Colonic mucosa (tissue), 4 donors: Measurements from ENCODE around the gene MAL. TPM values are rescaled to one million over a fixed set of nuclear protein-coding genes. Genes with fewer than 3 reads are reported as not detected.
"Not testable (repeated sequence)": the region's sequence is repeated elsewhere in the genome, so short reads cannot be mapped to it uniquely, and the experiment has no call there.

Experiments
- DNase-seq: peaks from one replicate; pipeline ENCODE4 v3.0.0-alpha.2; 2020
- H3K27ac ChIP-seq: fragments of 200-600 bp; one replicate; pipeline ENCODE4 v1.8.0; 2021
- H3K27me3 ChIP-seq: fragments of 200-600 bp; one replicate; pipeline ENCODE4 v1.8.0; 2021
- H3K36me3 ChIP-seq: fragments of 200-600 bp; one replicate; pipeline ENCODE4 v1.8.0; 2021
- H3K4me1 ChIP-seq: fragments of 200-600 bp; one replicate; pipeline ENCODE4 v1.8.0; 2021; ENCODE audit warnings: mild to moderate bottlenecking
- H3K4me3 ChIP-seq: fragments of 200-600 bp; one replicate; pipeline ENCODE4 v1.8.0; 2021
- H3K9ac ChIP-seq, 2 donors: one replicate each; pipeline ENCODE4 v1.7.0; 2013; ENCODE audit warnings: control low read depth in 2 of 2, low read depth in 2 of 2, low read length in 2 of 2
- H3K9me3 ChIP-seq: fragments of 200-600 bp; one replicate; pipeline ENCODE4 v1.8.0; 2021
- intact Hi-C: fragments of 100-400 bp; cut with DNase I; formaldehyde crosslinking; loops from one replicate; pipeline ENCODE4 v1.14.1; 2022
- total RNA-seq, 2 donors: library from RNA; stranded (reverse); fragmentation: NEBNext Ultra II Directional in 1 of 2; extraction: Animal tissue kit (Norgen Biotek cat#: 25700) in 1 of 2; gene quantifications; one replicate each; pipeline ENCODE4 v1.2.1, GENCODE V29; 2021
- TF ChIP-seq, protein P1 (sequence below): fragments of 200-600 bp; IDR thresholded peaks from one replicate; pipeline ENCODE4 v1.8.0; 2022; ENCODE audit warnings: antibody characterized with exemption, mild to moderate bottlenecking
- donor health status: healthy.
- donor health status: DM: no; HTN: no; CAD: no.
- donor health status: DM: no; HTN: no; CAD: no.

MAL gene
- total RNA-seq, 2 donors from 2014 or later, result 0.54 to 3.5 TPM

DNA sequence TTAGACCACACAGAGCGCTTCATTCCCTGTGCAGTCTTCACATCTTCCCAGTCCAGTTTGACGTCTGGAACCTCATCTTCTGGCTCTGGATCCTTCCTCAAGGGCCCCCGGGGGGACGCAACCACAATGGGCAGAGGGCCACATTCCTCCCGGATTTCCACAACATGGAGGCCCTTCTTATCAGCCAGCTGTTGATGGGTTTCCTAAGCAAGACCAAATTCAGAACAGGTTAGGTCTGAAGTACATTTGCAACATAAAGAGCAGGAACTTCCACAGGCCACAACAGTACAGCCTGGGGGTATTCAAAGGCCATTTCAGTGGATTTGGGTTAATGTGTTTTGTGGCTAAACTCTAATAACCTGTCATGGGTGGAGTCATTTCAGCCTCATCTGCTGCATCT lies 61.9 kb downstream of the MAL start:
- no peaks in the 10 kb centered on the region for H3K4me1 ChIP-seq
- no peaks in the 10 kb centered on the region for H3K27me3 ChIP-seq
- no peak overlapping the region for H3K4me3 ChIP-seq
- TF ChIP-seq, protein P1, sequence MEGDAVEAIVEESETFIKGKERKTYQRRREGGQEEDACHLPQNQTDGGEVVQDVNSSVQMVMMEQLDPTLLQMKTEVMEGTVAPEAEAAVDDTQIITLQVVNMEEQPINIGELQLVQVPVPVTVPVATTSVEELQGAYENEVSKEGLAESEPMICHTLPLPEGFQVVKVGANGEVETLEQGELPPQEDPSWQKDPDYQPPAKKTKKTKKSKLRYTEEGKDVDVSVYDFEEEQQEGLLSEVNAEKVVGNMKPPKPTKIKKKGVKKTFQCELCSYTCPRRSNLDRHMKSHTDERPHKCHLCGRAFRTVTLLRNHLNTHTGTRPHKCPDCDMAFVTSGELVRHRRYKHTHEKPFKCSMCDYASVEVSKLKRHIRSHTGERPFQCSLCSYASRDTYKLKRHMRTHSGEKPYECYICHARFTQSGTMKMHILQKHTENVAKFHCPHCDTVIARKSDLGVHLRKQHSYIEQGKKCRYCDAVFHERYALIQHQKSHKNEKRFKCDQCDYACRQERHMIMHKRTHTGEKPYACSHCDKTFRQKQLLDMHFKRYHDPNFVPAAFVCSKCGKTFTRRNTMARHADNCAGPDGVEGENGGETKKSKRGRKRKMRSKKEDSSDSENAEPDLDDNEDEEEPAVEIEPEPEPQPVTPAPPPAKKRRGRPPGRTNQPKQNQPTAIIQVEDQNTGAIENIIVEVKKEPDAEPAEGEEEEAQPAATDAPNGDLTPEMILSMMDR, result no peak
- H3K9me3 ChIP-seq, result no peaks in the 10 kb centered on the region
- no peak overlapping the region for H3K9ac ChIP-seq
- intact Hi-C loops, result no loop called here
- DNase-seq, result no peak
- no peak overlapping the region for H3K27ac ChIP-seq
- peaks cover 11% of the 10 kb centered on the region for H3K36me3 ChIP-seq

- no peaks in the 10 kb centered on the region for H3K27me3 ChIP-seq
- TF ChIP-seq, protein P1, result no peak
- intact Hi-C loops, result no loop called here
- H3K27ac ChIP-seq, result no peak overlapping the region
- H3K4me3 ChIP-seq, result no peak overlapping the region
- H3K36me3 ChIP-seq, result peaks cover 6% of the 10 kb centered on the region
- no peak for DNase-seq
- no peaks in the 10 kb centered on the region for H3K4me1 ChIP-seq
- no peak overlapping the region for H3K9ac ChIP-seq
- H3K9me3 ChIP-seq, result no peaks in the 10 kb centered on the region
Observed at GRCh38 chr2:95091885-95092555, 66.5 kb downstream of the MAL start.

DNA sequence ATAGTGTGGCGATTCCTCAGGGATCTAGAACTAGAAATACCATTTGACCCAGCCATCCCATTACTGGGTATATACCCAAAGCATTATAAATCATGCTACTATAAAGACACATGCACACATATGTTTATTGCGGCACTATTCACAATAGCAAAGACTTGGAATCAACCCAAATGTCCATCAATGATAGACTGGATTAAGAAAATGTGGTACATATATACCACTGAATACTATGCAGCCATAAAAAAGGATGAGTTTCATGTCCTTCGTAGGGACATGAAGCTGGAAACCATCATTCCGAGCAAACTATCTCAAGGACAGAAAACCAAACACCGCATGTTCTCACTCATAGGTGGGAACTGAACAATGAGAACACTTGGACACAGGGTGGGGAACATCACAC lies 72.8 kb downstream of the MAL start:
- DNase-seq, H3K4me1 ChIP-seq, H3K27me3 ChIP-seq, H3K4me3 ChIP-seq, H3K9ac ChIP-seq, H3K27ac ChIP-seq, intact Hi-C loops, H3K9me3 ChIP-seq: not testable (repeated sequence)
- H3K36me3 ChIP-seq, result peaks cover 15% of the 10 kb centered on the region

GRCh38 chr2:95099910-95100309 lies 74.4 kb downstream of the MAL start:
- no peaks in the 10 kb centered on the region for H3K27me3 ChIP-seq
- TF ChIP-seq, protein P1, result no peak
- no peak overlapping the region for H3K4me3 ChIP-seq
- H3K27ac ChIP-seq, result no peak overlapping the region
- no peaks in the 10 kb centered on the region for H3K9me3 ChIP-seq
- no peak for DNase-seq
- no peaks in the 10 kb centered on the region for H3K4me1 ChIP-seq
- no peak overlapping the region for H3K9ac ChIP-seq
- H3K36me3 ChIP-seq, result peaks cover 21% of the 10 kb centered on the region
- intact Hi-C loops, result no loop called here

Other genes starting within 250 kb of the MAL start
- not detected for gene TEKT4, start 154.3 kb upstream of the MAL start, total RNA-seq
- 10 to 100 TPM; 68.8 to 87.3 TPM for gene MRPS5, start 96.1 kb downstream of the MAL start, total RNA-seq
- 10 to 100 TPM; 12.8 to 15.6 TPM for gene ZNF514, start 134.1 kb downstream of the MAL start, total RNA-seq
- 1 to 10 TPM; 3.3 to 3.5 TPM for gene ZNF2, start 140.1 kb downstream of the MAL start, total RNA-seq
- gene ZNF892, start 181.8 kb downstream of the MAL start, total RNA-seq, result 1 to 10 TPM; 2.2 to 2.6 TPM
- 10 to 100 TPM; 27.4 to 63.4 TPM for gene PROM2, start 248.7 kb downstream of the MAL start, total RNA-seq